DOHH2 (cell line): Measurements from ENCODE around the gene NUP98.

Experiments
- H3F3A ChIP-seq: fragments of 200-600 bp; sonication (generic), shearing (Covaris generic); 2 replicates; pipeline ENCODE4 v1.6.0; 2016; ENCODE audit warnings: antibody characterized with exemption, mild to moderate bottlenecking; ENCODE audit not compliant: control insufficient read depth, insufficient read depth
- H3K27ac ChIP-seq: fragments of 200-600 bp; sonication (generic); 2 replicates; pipeline ENCODE4 v1.5.1; 2014; ENCODE audit warnings: low read depth, mild to moderate bottlenecking, low read length, moderate library complexity
- H3K27me3 ChIP-seq: fragments of 200-600 bp; sonication (generic); 2 replicates; pipeline ENCODE4 v1.6.1; 2014; ENCODE audit warnings: mild to moderate bottlenecking, low read length, mixed read lengths; ENCODE audit not compliant: control insufficient read depth
- H3K36me3 ChIP-seq: fragments of 200-600 bp; sonication (generic); 2 replicates; pipeline ENCODE4 v1.6.1; 2014; ENCODE audit warnings: mild to moderate bottlenecking, low read length, moderate library complexity, mixed read lengths; ENCODE audit not compliant: control insufficient read depth
- H3K4me1 ChIP-seq: fragments of 200-600 bp; sonication (generic); 2 replicates; pipeline ENCODE4 v1.6.1; 2014; ENCODE audit warnings: mild to moderate bottlenecking, low read length, mixed read lengths; ENCODE audit not compliant: control insufficient read depth
- H3K4me2 ChIP-seq: fragments of 200-600 bp; sonication (generic); 2 replicates; pipeline ENCODE4 v1.6.0; 2014; ENCODE audit warnings: mild to moderate bottlenecking, low read length, moderate library complexity
- H3K4me3 ChIP-seq: fragments of 200-600 bp; sonication (generic); 2 replicates; pipeline ENCODE4 v1.5.1; 2014; ENCODE audit warnings: mild to moderate bottlenecking, low read length, mixed read lengths
- H3K79me2 ChIP-seq: fragments of 200-600 bp; sonication (generic); 2 replicates; pipeline ENCODE4 v1.6.1; 2014; ENCODE audit warnings: mild to moderate bottlenecking, low read length, mixed read lengths; ENCODE audit not compliant: control insufficient read depth
- H3K9me2 ChIP-seq: fragments of 200-600 bp; sonication (generic); replicated peaks from 2 replicates; pipeline ENCODE4 v1.6.1; 2014; ENCODE audit warnings: mild to moderate bottlenecking, low read length, mixed read lengths; ENCODE audit not compliant: control insufficient read depth
- H3K9me3 ChIP-seq: fragments of 200-600 bp; sonication (generic); 2 replicates; pipeline ENCODE4 v1.6.1; 2014; ENCODE audit warnings: antibody characterized with exemption, low read length, mixed read lengths; ENCODE audit not compliant: control insufficient read depth, insufficient read depth
- H4K20me1 ChIP-seq: fragments of 200-600 bp; sonication (generic); 2 replicates; pipeline ENCODE4 v1.6.0; 2014; ENCODE audit warnings: low read depth, mild to moderate bottlenecking, antibody characterized with exemption, low read length, moderate library complexity; ENCODE audit not compliant: control insufficient read depth, insufficient read depth
- EZH2phosphoT487 ChIP-seq: fragments of 200-600 bp; sonication (generic); IDR thresholded peaks from 2 replicates; pipeline ENCODE4 v1.6.1; 2017; ENCODE audit warnings: borderline replicate concordance, mild to moderate bottlenecking, antibody characterized with exemption, low read length, moderate library complexity, mixed read lengths
- TF ChIP-seq, protein P1 (sequence below): fragments of 200-600 bp; sonication (generic); IDR thresholded peaks from one replicate; pipeline ENCODE4 v1.5.1; 2014; ENCODE audit warnings: antibody characterized with exemption, mild to moderate bottlenecking, low read depth, low read length; ENCODE audit not compliant: poor library complexity, severe bottlenecking

The NUP98 gene

DNA sequence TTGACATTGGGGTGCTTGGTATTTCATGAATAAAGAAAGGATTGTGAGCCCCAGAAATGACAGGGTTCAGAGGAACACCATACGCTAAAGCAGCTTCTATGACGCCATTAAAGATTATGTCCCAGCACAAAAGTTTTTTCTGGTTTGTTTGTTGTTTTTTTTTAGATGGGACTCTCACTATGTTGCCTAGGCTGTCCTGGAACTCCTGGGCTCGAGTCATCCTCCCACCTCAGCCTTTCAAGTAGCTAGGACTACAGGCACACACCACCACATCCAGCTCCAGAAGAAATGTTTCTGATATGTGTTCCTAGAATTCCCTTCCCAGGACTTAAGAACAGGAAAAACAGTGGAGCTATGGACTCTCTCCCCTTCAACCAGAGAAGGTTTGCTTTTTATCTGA lies 46.0 kb upstream of the NUP98 start:
- peaks cover 27% of the 10 kb centered on the region for H3F3A ChIP-seq
- H4K20me1 ChIP-seq = peaks cover under 1% of the 10 kb centered on the region; the same call in 1 of the 2 replicates
- no peaks in the 10 kb centered on the region for H3K27me3 ChIP-seq
- TF ChIP-seq, protein P1, sequence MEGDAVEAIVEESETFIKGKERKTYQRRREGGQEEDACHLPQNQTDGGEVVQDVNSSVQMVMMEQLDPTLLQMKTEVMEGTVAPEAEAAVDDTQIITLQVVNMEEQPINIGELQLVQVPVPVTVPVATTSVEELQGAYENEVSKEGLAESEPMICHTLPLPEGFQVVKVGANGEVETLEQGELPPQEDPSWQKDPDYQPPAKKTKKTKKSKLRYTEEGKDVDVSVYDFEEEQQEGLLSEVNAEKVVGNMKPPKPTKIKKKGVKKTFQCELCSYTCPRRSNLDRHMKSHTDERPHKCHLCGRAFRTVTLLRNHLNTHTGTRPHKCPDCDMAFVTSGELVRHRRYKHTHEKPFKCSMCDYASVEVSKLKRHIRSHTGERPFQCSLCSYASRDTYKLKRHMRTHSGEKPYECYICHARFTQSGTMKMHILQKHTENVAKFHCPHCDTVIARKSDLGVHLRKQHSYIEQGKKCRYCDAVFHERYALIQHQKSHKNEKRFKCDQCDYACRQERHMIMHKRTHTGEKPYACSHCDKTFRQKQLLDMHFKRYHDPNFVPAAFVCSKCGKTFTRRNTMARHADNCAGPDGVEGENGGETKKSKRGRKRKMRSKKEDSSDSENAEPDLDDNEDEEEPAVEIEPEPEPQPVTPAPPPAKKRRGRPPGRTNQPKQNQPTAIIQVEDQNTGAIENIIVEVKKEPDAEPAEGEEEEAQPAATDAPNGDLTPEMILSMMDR = no peak
- no peak for TF ChIP-seq EZH2phosphoT487
- H3K79me2 ChIP-seq = peaks cover 24% of the 10 kb centered on the region
- no peak overlapping the region for H3K4me2 ChIP-seq
- H3K9me3 ChIP-seq = no peaks in the 10 kb centered on the region
- H3K9me2 ChIP-seq = no peaks in the 10 kb centered on the region
- peaks cover 26% of the 10 kb centered on the region for H3K4me1 ChIP-seq
- H3K36me3 ChIP-seq = peaks cover 14% of the 10 kb centered on the region
- H3K27ac ChIP-seq = no peak overlapping the region
- H3K4me3 ChIP-seq = no peak overlapping the region

DNA sequence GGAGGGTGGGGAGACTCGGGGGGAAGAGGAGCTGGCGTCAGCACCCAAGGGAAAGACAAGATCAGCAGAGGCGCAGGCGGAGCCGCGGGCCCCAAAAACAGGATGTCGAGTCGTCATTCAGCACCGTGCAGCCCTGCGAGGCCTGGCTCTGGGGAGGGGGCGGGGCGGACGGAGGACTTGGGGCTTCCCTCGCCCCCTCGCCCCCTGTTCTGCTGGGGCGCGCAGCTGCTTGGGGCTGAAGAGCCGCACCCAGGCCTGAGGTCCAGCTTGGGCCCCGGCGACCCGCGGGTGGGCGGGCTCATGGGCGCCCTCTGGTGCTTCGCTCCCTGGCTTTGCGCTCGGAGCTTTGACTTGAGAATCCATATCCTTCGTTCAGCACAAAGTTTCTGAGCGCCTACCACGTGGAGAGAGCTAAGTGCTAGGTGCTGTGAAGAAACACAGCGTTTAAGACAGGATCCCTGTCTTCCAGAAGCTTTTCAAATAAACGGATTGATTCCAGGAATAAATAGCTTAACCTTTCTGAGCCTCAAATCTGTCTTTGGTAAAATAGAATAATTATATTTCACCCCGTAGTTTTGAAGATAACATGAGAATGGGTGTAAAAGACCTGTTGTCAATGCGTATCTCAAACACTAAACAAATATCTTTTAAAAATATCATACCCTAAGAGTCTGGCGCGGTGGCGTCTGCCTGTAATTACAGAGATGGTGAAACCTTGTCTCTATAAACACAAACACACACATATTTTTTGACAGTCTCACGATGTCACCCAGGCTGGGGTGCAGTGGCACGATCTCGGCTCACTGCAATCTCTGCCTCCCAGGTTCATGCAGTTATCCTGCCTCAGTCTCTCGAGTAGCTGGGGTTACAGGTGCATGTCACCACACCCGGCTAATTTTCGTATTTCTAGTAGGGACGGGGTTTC lies 44.3 kb upstream of the NUP98 start:
- peaks cover 15% of the 10 kb centered on the region for H4K20me1 ChIP-seq
- TF ChIP-seq EZH2phosphoT487 = no peak
- TF ChIP-seq, protein P1 = peak; percentile 88
- H3K4me3 ChIP-seq = peak overlapping the region; percentile 91
- peaks cover 24% of the 10 kb centered on the region for H3F3A ChIP-seq
- H3K9me2 ChIP-seq = no peaks in the 10 kb centered on the region
- peaks cover 40% of the 10 kb centered on the region for H3K79me2 ChIP-seq
- peak overlapping the region; percentile 77 for H3K4me2 ChIP-seq
- H3K9me3 ChIP-seq = no peaks in the 10 kb centered on the region
- peaks cover 25% of the 10 kb centered on the region for H3K36me3 ChIP-seq
- H3K4me1 ChIP-seq = peaks cover 43% of the 10 kb centered on the region
- no peaks in the 10 kb centered on the region for H3K27me3 ChIP-seq
- peak overlapping the region; percentile 84 for H3K27ac ChIP-seq

DNA sequence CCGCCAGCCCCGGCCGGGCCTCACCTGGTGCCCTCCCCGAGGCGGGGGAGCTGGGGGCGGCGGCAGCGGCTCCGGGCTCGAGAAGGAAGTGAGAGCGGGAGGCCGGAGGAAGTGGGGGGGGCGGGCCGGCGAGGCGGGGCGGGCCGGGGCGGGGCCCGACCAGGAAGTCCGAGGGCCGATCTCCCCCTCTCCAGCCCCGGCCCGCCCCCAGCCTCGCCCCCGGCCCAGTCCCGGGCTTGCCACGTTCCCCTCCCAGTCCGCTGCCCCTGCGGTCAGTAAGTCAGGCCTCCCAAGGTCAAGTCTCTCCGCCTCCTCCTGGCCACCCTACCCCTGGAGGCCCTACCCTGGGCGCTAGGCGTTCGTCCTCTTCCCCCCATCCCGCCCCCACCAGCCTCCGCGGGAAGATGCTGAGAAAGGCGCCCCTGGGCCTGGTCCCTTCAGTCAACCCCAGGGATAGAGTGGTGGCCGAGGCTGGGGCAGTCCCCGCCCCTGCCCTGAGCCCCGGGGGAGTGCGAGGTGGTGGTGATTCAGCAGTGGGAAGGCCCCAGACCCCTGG lies 43.6 kb upstream of the NUP98 start, which contains the start of gene RHOG:
TSS of gene RHOG (minus strand) at position 90 of the 556 bp plus-strand sequence. CDS start 12,821 bp downstream, outside the sequence.
- peaks cover 15% of the 10 kb centered on the region for H4K20me1 ChIP-seq
- peak within 1 kb of the TSS; percentile 84 for H3K27ac ChIP-seq
- no peaks in the 10 kb centered on the region for H3K9me2 ChIP-seq
- peaks cover 48% of the 10 kb centered on the region for H3K79me2 ChIP-seq
- H3K4me1 ChIP-seq = peaks cover 50% of the 10 kb centered on the region
- H3K36me3 ChIP-seq = peaks cover 28% of the 10 kb centered on the region
- H3K4me3 ChIP-seq = peak within 1 kb of the TSS; percentile 91
- no peaks in the 10 kb centered on the region for H3K9me3 ChIP-seq
- TF ChIP-seq, protein P1 = no peak
- no peak for TF ChIP-seq EZH2phosphoT487
- H3F3A ChIP-seq = peaks cover 24% of the 10 kb centered on the region
- peak within 1 kb of the TSS; percentile 100 for H3K4me2 ChIP-seq
- H3K27me3 ChIP-seq = no peaks in the 10 kb centered on the region
